Esophagus squamous epithelium (tissue), 5 donors: ENCODE measurements around the gene SLAMF7. TPM values are rescaled to one million over a fixed set of nuclear protein-coding genes. Genes with fewer than 3 reads are reported as not detected.

Source experiments
- DNase-seq: peaks from one replicate; lab custom pipeline; 2025; lab: John Stamatoyannopoulos, UW
- H3K27ac ChIP-seq, 4 donors: fragments of 200-600 bp; sonication (generic); one replicate each; pipeline ENCODE4 v1.5.1; 2016 to 2019; ENCODE audit warnings: mild to moderate bottlenecking in 1 of 4
- H3K27me3 ChIP-seq, 4 donors: fragments of 200-600 bp; sonication (generic); 1 replicate in 3 of 4; 2 replicates in 1 of 4; pipeline versions ENCODE4 v1.5.1 to v1.6.0; 2017 to 2021; ENCODE audit warnings: antibody characterized with exemption in 1 of 4
- H3K36me3 ChIP-seq, 3 donors: fragments of 200-600 bp; sonication (generic); one replicate each; pipeline ENCODE4 v1.5.1; 2016 to 2019
- H3K4me1 ChIP-seq, 3 donors: fragments of 200-600 bp; sonication (generic); one replicate each; pipeline ENCODE4 v1.5.1; 2017 to 2019
- H3K4me3 ChIP-seq, 4 donors: fragments of 200-600 bp; sonication (generic); 1 replicate in 3 of 4; 2 replicates in 1 of 4; pipeline ENCODE4 v1.5.1; 2016 to 2019; ENCODE audit warnings: mild to moderate bottlenecking in 2 of 4, moderate library complexity in 1 of 4
- H3K9me3 ChIP-seq, 3 donors: fragments of 200-600 bp; sonication (generic); one replicate each; pipeline ENCODE4 v1.5.1; 2016 to 2019
- CTCF ChIP-seq, 6 experiments: fragments of 450-650 bp in 4 of 6; fragments of 200-600 bp in 2 of 6; sonication (generic) in 2 of 6; IDR thresholded peaks; one replicate each; pipeline ENCODE4 v1.5.1; 2016 to 2019; ENCODE audit warnings: antibody characterized with exemption in 6 of 6, mild to moderate bottlenecking in 4 of 6, moderate library complexity in 4 of 6
- POLR2A ChIP-seq, 4 donors: fragments of 450-650 bp; IDR thresholded peaks; one replicate each; pipeline ENCODE4 v1.6.1; 2017; ENCODE audit warnings: antibody characterized with exemption in 4 of 4, mild to moderate bottlenecking in 4 of 4, moderate library complexity in 3 of 4
- WGBS, 2 donors: methylation state at CpG; one replicate each; pipeline ENCODE4 v1.1.5; 2018; 5-methylcytosine and 5-hydroxymethylcytosine counted together
- intact Hi-C: fragments of 100-400 bp; cut with DNase I; formaldehyde crosslinking; loops from one replicate; pipeline ENCODE4 v1.15.0; 2022
- total RNA-seq, 4 donors: library from RNA; depleted of rRNA; stranded (reverse); fragments of >200 nt; gene quantifications; one replicate each; pipeline ENCODE4 v1.1.0, GENCODE V29; 2016
- donor health status: DM: yes; HTN: yes; CAD: no.

The SLAMF7 gene
- total RNA-seq, 4 donors from 2014 or later = 1.8 to 3.2 (median 2.3) TPM

GRCh38 chr1:160798439-160798838 lies 59.4 kb downstream of the SLAMF7 start:
- Histone ChIP-seq H3K27ac (peak overlapping the region in 2 of 4 donors; percentile 47 to 49), H3K9me3 (no peaks in the 10 kb centered on the region), H3K4me3 (peak overlapping the region in 1 of 4 donors; percentile 37), H3K27me3 (no peaks in the 10 kb centered on the region), H3K36me3 (no peaks in the 10 kb centered on the region), H3K4me1 (no peaks in the 10 kb centered on the region)
- no peak for DNase-seq
- TF ChIP-seq CTCF (IDR thresholded peaks at IDR 0.05) (no peak), POLR2A (IDR thresholded peaks at IDR 0.05) (no peak)
- WGBS, 2 donors = 81 to 89% methylated on average over 2 of the region's 2 CpGs
- intact Hi-C loops = no loop called here

- H3K27me3 ChIP-seq = no peaks in the 10 kb centered on the region
- TF ChIP-seq CTCF (IDR thresholded peaks at IDR 0.05) = no peak
- TF ChIP-seq POLR2A (IDR thresholded peaks at IDR 0.05) = no peak
- no peaks in the 10 kb centered on the region for H3K4me1 ChIP-seq
- no peaks in the 10 kb centered on the region for H3K36me3 ChIP-seq
- intact Hi-C loops = no loop called here
- no peak overlapping the region for H3K27ac ChIP-seq
- WGBS, 2 donors = 70 to 90% methylated on average over 3 to 5 of the region's 5 CpGs
- no peak for DNase-seq
- H3K4me3 ChIP-seq = no peak overlapping the region
- H3K9me3 ChIP-seq = no peaks in the 10 kb centered on the region
Measured at GRCh38 chr1:160799641-160800040, 60.6 kb downstream of the SLAMF7 start.

GRCh38 chr1:160800142-160800541 lies 61.1 kb downstream of the SLAMF7 start:
- no peaks in the 10 kb centered on the region for H3K36me3 ChIP-seq
- 93 to 96% methylated on average over 1 of the region's 1 CpG for WGBS, 2 donors
- H3K27me3 ChIP-seq = no peaks in the 10 kb centered on the region
- no peak for TF ChIP-seq CTCF (IDR thresholded peaks at IDR 0.05)
- TF ChIP-seq POLR2A (IDR thresholded peaks at IDR 0.05) = no peak
- no peak for DNase-seq
- no peaks in the 10 kb centered on the region for H3K4me1 ChIP-seq
- intact Hi-C loops = no loop called here
- H3K4me3 ChIP-seq = no peak overlapping the region
- no peaks in the 10 kb centered on the region for H3K9me3 ChIP-seq
- H3K27ac ChIP-seq = no peak overlapping the region

GRCh38 chr1:160800645-160801408 lies 61.8 kb downstream of the SLAMF7 start:
- WGBS, 2 donors = 50% methylated on average over 4 of the region's 4 CpGs
- peak overlapping the region in 1 of 4 donors; percentile 8 for H3K4me3 ChIP-seq

More at GRCh38 chr1:160800645-160801408, 61.8 kb downstream of the SLAMF7 start:
- Histone ChIP-seq H3K9me3 (no peaks in the 10 kb centered on the region), H3K27me3 (no peaks in the 10 kb centered on the region), H3K36me3 (no peaks in the 10 kb centered on the region), H3K4me1 (no peaks in the 10 kb centered on the region), H3K27ac (no peak overlapping the region)
- TF ChIP-seq POLR2A (IDR thresholded peaks at IDR 0.05) (no peak), CTCF (IDR thresholded peaks at IDR 0.05) (no peak)
- intact Hi-C loops = no loop called here
- DNase-seq = no peak
